HG03196 (cell line): ENCODE results near the gene PADI1.

Experiments used
- ATAC-seq: cut with Tn5 transposase; IDR thresholded peaks from one replicate; pipeline ENCODE4 v1.9.1; 2021; ENCODE audit not compliant: unreplicated experiment

The PADI1 gene

GRCh38 chr1:17293681-17294425 is 88.9 kb downstream of the PADI1 start:
- no peak for ATAC-seq

- ATAC-seq, result no peak
These were observed 90.4 kb downstream of the PADI1 start for GRCh38 chr1:17295292-17295691.
